B cell (primary cell): Measurements from ENCODE around the gene PHACTR3. TPM values are rescaled to one million over a fixed set of nuclear protein-coding genes. Genes with fewer than 3 reads are reported as not detected.

Experiments
- ATAC-seq: fragments of 200-7000 bp; cut with Tn5 transposase; one replicate; pipeline ENCODE4 v1.10.0; 2021; ENCODE audit warnings: low read depth, mild to moderate bottlenecking, moderate number of reproducible peaks, moderate library complexity
- CTCF ChIA-PET: fragments of 350-600 bp; sonication (Branson Sonifier 250); formaldehyde crosslinking; loops from one replicate; lab custom pipeline; 2021; ENCODE audit warnings: antibody characterized with exemption, inconsistent platforms; lab: Charles Lee
- POLR2A ChIA-PET: fragments of 350-600 bp; sonication (Branson Sonifier 250); formaldehyde crosslinking; loops from one replicate; lab custom pipeline; 2021; ENCODE audit warnings: antibody characterized with exemption; lab: Charles Lee
- DNase-seq: peaks from one replicate; pipeline ENCODE4 v3.0.0; 2013
- H2AFZ ChIP-seq: 2 replicates; pipeline ENCODE4 v1.6.1; 2012; ENCODE audit warnings: mild to moderate bottlenecking, low read depth, low read length; ENCODE audit not compliant: insufficient read depth, poor library complexity, severe bottlenecking
- H3K27ac ChIP-seq, 2 donors: 1 replicate in 1 of 2; 2 replicates in 1 of 2; pipeline ENCODE4 v1.5.1; 2012 to 2013; ENCODE audit warnings: low read length in 2 of 2, mild to moderate bottlenecking in 2 of 2, moderate library complexity in 1 of 2
- H3K27me3 ChIP-seq, 4 experiments: fragments of 200-600 bp in 1 of 4; sonication (generic) in 1 of 4; replicated peaks in 1 of 4; 1 replicate in 2 of 4; 2 replicates in 2 of 4; pipeline versions ENCODE4 v1.6.1 to v1.7.0; 2013 to 2016; ENCODE audit warnings: low read length in 3 of 4, mild to moderate bottlenecking in 2 of 4, mixed read lengths in 1 of 4, moderate library complexity in 1 of 4; ENCODE audit not compliant: insufficient read depth in 4 of 4, control insufficient read depth in 3 of 4; ENCODE audit errors: control extremely low read depth in 1 of 4
- H3K36me3 ChIP-seq, 2 experiments: replicated peaks in 1 of 2; 1 replicate in 1 of 2; 2 replicates in 1 of 2; pipeline versions ENCODE4 v1.6.1 to v1.7.1; 2013; ENCODE audit warnings: low read length in 1 of 2; ENCODE audit not compliant: insufficient read depth in 2 of 2, control insufficient read depth in 1 of 2; ENCODE audit errors: control extremely low read depth in 1 of 2, extremely low read depth in 1 of 2
- H3K4me1 ChIP-seq, 2 donors: fragments of 200-600 bp in 1 of 2; sonication (generic) in 1 of 2; 1 replicate in 1 of 2; 2 replicates in 1 of 2; pipeline versions ENCODE4 v1.5.1 to v1.6.1; 2013 to 2017; ENCODE audit warnings: low read length in 2 of 2; ENCODE audit not compliant: control insufficient read depth in 2 of 2, insufficient read depth in 2 of 2
- H3K4me2 ChIP-seq: replicated peaks from 2 replicates; pipeline ENCODE3; 2012; ENCODE audit warnings: mild to moderate bottlenecking, low read depth, low read length; ENCODE audit not compliant: poor library complexity, severe bottlenecking
- H3K4me3 ChIP-seq, 5 experiments: fragments of 200-600 bp in 1 of 5; sonication (generic) in 1 of 5; 1 replicate in 3 of 5; 2 replicates in 2 of 5; pipeline versions ENCODE4 v1.5.1 to v1.7.0; 2011 to 2016; ENCODE audit warnings: low read length in 4 of 5, mild to moderate bottlenecking in 4 of 5, low read depth in 2 of 5, control low read depth in 1 of 5, moderate library complexity in 1 of 5; ENCODE audit not compliant: insufficient read depth in 1 of 5; ENCODE audit errors: control extremely low read depth in 1 of 5, extremely low read depth in 1 of 5
- H3K79me2 ChIP-seq: fragments of 200-600 bp; sonication (generic); one replicate; pipeline ENCODE4 v1.6.0; 2016; ENCODE audit warnings: low read length; ENCODE audit not compliant: control insufficient read depth, insufficient read depth
- H3K9ac ChIP-seq: fragments of 200-600 bp; sonication (generic); 2 replicates; pipeline ENCODE4 v1.6.1; 2017; ENCODE audit warnings: mild to moderate bottlenecking, low read length, moderate library complexity
- H3K9me3 ChIP-seq, 3 donors: one replicate each; pipeline versions ENCODE4 v1.6.1 to v1.7.1; 2013; ENCODE audit warnings: low read length in 2 of 3; ENCODE audit not compliant: control insufficient read depth in 2 of 3, insufficient read depth in 1 of 3; ENCODE audit errors: control extremely low read depth in 1 of 3
- H4K20me1 ChIP-seq: 2 replicates; pipeline ENCODE4 v1.6.0; 2012; ENCODE audit warnings: mild to moderate bottlenecking, low read length; ENCODE audit not compliant: insufficient read depth, control insufficient read depth, poor library complexity, severe bottlenecking
- H3K27ac Mint-ChIP-seq: one replicate; pipeline ENCODE4 v1.8.0; 2021; ENCODE audit warnings: mixed read lengths
- H3K27me3 Mint-ChIP-seq: one replicate; pipeline ENCODE4 v1.8.0; 2021; ENCODE audit warnings: mixed read lengths
- H3K4me1 Mint-ChIP-seq: one replicate; pipeline ENCODE4 v1.8.0; 2021; ENCODE audit warnings: mixed read lengths
- H3K4me3 Mint-ChIP-seq: one replicate; pipeline ENCODE4 v1.8.0; 2021; ENCODE audit warnings: mixed read lengths
- H3K9me3 Mint-ChIP-seq: one replicate; pipeline ENCODE4 v1.8.0; 2022; ENCODE audit warnings: mixed read lengths; ENCODE audit not compliant: insufficient read depth
- EZH2 ChIP-seq: IDR thresholded peaks from 2 replicates; pipeline ENCODE4 v1.6.1; 2012; ENCODE audit warnings: borderline replicate concordance, low read depth, mild to moderate bottlenecking, moderate library complexity, low read length; ENCODE audit not compliant: insufficient read depth, poor library complexity, severe bottlenecking
- WGBS: methylation state at CpG from one replicate; pipeline ENCODE4 v1.1.5; 2013; ENCODE audit warnings: missing lambda C conversion rate; ENCODE audit not compliant: insufficient coverage; 5-methylcytosine and 5-hydroxymethylcytosine counted together
- intact Hi-C: fragments of 100-400 bp; cut with micrococcal nuclease; formaldehyde crosslinking; loops from one replicate; pipeline ENCODE4 v1.10.0; 2022
- polyA plus RNA-seq: library from polyadenylated mRNA; depleted of rRNA; stranded (reverse); fragments of >200 nt; gene quantifications from 2 replicates; pipeline ENCODE4 v1.2.3, GENCODE V29; 2012
- total RNA-seq, 2 donors: library from RNA; stranded (reverse); fragments of 120-200 nt in 1 of 2; gene quantifications; 1 replicate in 1 of 2; 2 replicates in 1 of 2; pipeline versions ENCODE4 v1.2.3 to v1.2.4, GENCODE V29; 2013 to 2022
- TF ChIP-seq, protein P1 (sequence below): fragments of 200-600 bp; IDR thresholded peaks from one replicate; pipeline ENCODE4 v1.8.0; 2022; ENCODE audit warnings: antibody characterized with exemption, mild to moderate bottlenecking

PHACTR3 gene
- total and polyA plus RNA-seq, 2 donors (not counting 1 experiment from before 2014, with no cell fraction given) = not detected

DNA sequence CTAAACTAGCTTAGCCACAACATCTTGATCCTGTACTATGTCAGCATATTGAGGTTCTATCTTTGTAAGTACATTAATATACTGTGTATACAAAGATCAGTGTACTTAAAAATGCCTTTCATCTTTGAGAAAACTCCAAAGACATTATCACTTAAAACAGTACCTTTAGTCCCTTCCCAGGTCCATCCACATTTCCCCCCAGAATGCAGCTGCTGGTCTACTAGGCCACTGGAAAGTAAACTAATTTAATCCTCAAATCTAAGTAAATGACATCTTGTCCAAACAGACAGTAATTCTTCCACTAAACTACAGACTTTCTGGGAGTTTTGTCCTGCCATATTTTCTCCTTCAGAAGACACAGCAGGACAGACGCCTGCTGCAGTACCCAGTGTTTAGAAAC lies 260.4 kb downstream of the PHACTR3 start:
- POLR2A ChIA-PET = no interaction called here
- no peak for ATAC-seq
- CTCF ChIA-PET = interaction anchor here (1.5 kb wide), 1 partner anchor 15 kb away, joined by 6 read pairs; no protein-coding TSS in a partner anchor

DNA sequence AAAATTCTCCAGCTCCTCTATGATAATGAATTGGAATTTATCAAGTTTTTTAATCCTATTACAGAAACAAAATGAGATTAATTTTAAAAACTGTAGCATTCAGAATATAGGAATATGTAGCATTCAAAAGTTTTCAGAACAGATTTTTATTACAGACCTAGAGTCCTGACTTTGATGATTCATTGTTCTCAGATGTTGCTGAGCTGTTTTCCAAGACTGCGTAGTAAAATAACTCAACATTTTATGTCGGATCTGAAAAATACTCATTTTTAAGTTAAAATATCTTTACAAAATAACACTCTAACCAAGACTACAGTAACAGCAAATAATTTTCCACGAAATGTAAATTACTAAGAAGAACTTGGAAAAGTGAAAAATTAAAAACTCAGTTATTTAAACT lies 262.0 kb downstream of the PHACTR3 start:
- ChIA-PET CTCF (interaction anchor here (1.2 kb wide), 1 partner anchor 15 kb away, joined by 3 read pairs; no protein-coding TSS in a partner anchor), POLR2A (no interaction called here)
- peaks cover 22% of the 10 kb centered on the region for H3K27me3 Mint-ChIP-seq
- DNase-seq = no peak
- Histone ChIP-seq H3K27me3 (no peaks in the 10 kb centered on the region), H3K79me2 (no peaks in the 10 kb centered on the region), H3K9me3 (no peaks in the 10 kb centered on the region), H2AFZ (no peak overlapping the region), H4K20me1 (no peaks in the 10 kb centered on the region), H3K4me3 (no peak overlapping the region), H3K4me2 (no peak overlapping the region), H3K27ac (no peak overlapping the region), H3K36me3 (no peaks in the 10 kb centered on the region), H3K9ac (no peak overlapping the region), H3K4me1 (no peaks in the 10 kb centered on the region)
- no peak for ATAC-seq
- H3K9me3 Mint-ChIP-seq = no peaks in the 10 kb centered on the region
- 100% methylated on average over 1 of the region's 3 CpGs for WGBS
- no peaks in the 10 kb centered on the region for H3K4me1 Mint-ChIP-seq
- H3K4me3 Mint-ChIP-seq = no peak overlapping the region
- intact Hi-C loops = no loop called here
- no peak overlapping the region for H3K27ac Mint-ChIP-seq
- TF ChIP-seq, protein P1, sequence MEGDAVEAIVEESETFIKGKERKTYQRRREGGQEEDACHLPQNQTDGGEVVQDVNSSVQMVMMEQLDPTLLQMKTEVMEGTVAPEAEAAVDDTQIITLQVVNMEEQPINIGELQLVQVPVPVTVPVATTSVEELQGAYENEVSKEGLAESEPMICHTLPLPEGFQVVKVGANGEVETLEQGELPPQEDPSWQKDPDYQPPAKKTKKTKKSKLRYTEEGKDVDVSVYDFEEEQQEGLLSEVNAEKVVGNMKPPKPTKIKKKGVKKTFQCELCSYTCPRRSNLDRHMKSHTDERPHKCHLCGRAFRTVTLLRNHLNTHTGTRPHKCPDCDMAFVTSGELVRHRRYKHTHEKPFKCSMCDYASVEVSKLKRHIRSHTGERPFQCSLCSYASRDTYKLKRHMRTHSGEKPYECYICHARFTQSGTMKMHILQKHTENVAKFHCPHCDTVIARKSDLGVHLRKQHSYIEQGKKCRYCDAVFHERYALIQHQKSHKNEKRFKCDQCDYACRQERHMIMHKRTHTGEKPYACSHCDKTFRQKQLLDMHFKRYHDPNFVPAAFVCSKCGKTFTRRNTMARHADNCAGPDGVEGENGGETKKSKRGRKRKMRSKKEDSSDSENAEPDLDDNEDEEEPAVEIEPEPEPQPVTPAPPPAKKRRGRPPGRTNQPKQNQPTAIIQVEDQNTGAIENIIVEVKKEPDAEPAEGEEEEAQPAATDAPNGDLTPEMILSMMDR = no peak
- no peak for TF ChIP-seq EZH2

More for the DNA sequence above, 260.4 kb downstream of the PHACTR3 start:
- intact Hi-C loops = no loop called here
- H3K4me3 ChIP-seq = no peak overlapping the region
- no peaks in the 10 kb centered on the region for H3K36me3 ChIP-seq
- H3K4me2 ChIP-seq = no peak overlapping the region
- Mint-ChIP-seq H3K27me3 (peaks cover 27% of the 10 kb centered on the region), H3K9me3 (no peaks in the 10 kb centered on the region), H3K4me1 (no peaks in the 10 kb centered on the region), H3K4me3 (no peak overlapping the region), H3K27ac (no peak overlapping the region)
- H2AFZ ChIP-seq = no peak overlapping the region
- H4K20me1 ChIP-seq = no peaks in the 10 kb centered on the region
- H3K79me2 ChIP-seq = no peaks in the 10 kb centered on the region
- no peaks in the 10 kb centered on the region for H3K9me3 ChIP-seq
- no peak overlapping the region for H3K9ac ChIP-seq
- no peak for TF ChIP-seq EZH2
- TF ChIP-seq, protein P1 = no peak
- no peak overlapping the region for H3K27ac ChIP-seq
- no peak for DNase-seq
- H3K27me3 ChIP-seq = no peaks in the 10 kb centered on the region
- no peaks in the 10 kb centered on the region for H3K4me1 ChIP-seq
- 100% methylated on average over 1 of the region's 1 CpG for WGBS
